Upper lobe of left lung (tissue), 4 donors: ENCODE results near the gene KRT2.

Source experiments
- CTCF ChIP-seq, 6 experiments: fragments of 450-650 bp in 4 of 6; fragments of 200-600 bp in 2 of 6; sonication (generic) in 2 of 6; IDR thresholded peaks; one replicate each; pipeline ENCODE4 v1.5.1; 2016 to 2019; ENCODE audit warnings: antibody characterized with exemption in 6 of 6
- POLR2A ChIP-seq, 4 donors: fragments of 450-650 bp; IDR thresholded peaks; one replicate each; pipeline ENCODE4 v1.5.1; 2016 to 2017; ENCODE audit warnings: antibody characterized with exemption in 4 of 4, mild to moderate bottlenecking in 2 of 4
- POLR2AphosphoS5 ChIP-seq, 2 donors: sonication (generic); formaldehyde crosslinking; IDR thresholded peaks; one replicate each; pipeline ENCODE4 v1.5.1; 2017; ENCODE audit warnings: antibody characterized with exemption in 2 of 2

- TF ChIP-seq POLR2A (IDR thresholded peaks at IDR 0.05): no peak
- TF ChIP-seq CTCF (IDR thresholded peaks at IDR 0.05): no peak
- no peak for TF ChIP-seq POLR2AphosphoS5 (IDR thresholded peaks at IDR 0.05)
Observed at GRCh38 chr12:52645120-52645761, 6.8 kb downstream of the KRT2 start.
